GM12874 (cell line): ENCODE data around the gene NUP214.

ENCODE experiments used
- TF ChIP-seq, protein P1 (sequence below): IDR thresholded peaks from 2 replicates; pipeline ENCODE4 v1.5.1; 2011; ENCODE audit warnings: low read depth, mild to moderate bottlenecking, control low read depth, low read length, moderate library complexity; ENCODE audit not compliant: insufficient read depth

NUP214 gene

GRCh38 chr9:131222460-131222859 lies 97.1 kb downstream of the NUP214 start:
- TF ChIP-seq, protein P1, sequence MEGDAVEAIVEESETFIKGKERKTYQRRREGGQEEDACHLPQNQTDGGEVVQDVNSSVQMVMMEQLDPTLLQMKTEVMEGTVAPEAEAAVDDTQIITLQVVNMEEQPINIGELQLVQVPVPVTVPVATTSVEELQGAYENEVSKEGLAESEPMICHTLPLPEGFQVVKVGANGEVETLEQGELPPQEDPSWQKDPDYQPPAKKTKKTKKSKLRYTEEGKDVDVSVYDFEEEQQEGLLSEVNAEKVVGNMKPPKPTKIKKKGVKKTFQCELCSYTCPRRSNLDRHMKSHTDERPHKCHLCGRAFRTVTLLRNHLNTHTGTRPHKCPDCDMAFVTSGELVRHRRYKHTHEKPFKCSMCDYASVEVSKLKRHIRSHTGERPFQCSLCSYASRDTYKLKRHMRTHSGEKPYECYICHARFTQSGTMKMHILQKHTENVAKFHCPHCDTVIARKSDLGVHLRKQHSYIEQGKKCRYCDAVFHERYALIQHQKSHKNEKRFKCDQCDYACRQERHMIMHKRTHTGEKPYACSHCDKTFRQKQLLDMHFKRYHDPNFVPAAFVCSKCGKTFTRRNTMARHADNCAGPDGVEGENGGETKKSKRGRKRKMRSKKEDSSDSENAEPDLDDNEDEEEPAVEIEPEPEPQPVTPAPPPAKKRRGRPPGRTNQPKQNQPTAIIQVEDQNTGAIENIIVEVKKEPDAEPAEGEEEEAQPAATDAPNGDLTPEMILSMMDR = no peak

GRCh38 chr9:131226226-131226625 lies 100.8 kb downstream of the NUP214 start:
- TF ChIP-seq, protein P1 = no peak

- TF ChIP-seq, protein P1 = no peak
Measured at GRCh38 chr9:131227112-131227958, 101.9 kb downstream of the NUP214 start.

DNA sequence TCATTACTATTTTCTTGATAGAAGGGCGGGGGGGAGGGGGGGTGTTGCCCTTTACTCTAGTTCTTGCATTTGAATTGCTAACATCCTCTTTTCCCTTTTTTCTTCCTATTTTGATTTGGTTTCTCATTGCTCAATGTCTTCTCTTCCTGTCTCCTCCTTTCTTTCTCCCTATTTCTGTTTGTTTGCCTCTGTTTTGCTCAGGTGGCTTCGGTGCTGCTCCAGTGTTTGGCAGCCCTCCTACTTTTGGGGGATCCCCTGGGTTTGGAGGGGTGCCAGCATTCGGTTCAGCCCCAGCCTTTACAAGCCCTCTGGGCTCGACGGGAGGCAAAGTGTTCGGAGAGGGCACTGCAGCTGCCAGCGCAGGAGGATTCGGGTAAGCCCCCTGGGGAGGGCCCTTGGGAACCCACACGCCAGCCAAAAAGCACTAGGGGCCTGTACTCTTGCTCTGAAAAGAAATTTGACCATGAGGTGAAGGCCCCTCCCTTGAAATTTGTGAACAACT lies 102.6 kb downstream of the NUP214 start:
- TF ChIP-seq, protein P1 = no peak

GRCh38 chr9:131228988-131229387 lies 103.6 kb downstream of the NUP214 start:
- TF ChIP-seq, protein P1 = no peak

DNA sequence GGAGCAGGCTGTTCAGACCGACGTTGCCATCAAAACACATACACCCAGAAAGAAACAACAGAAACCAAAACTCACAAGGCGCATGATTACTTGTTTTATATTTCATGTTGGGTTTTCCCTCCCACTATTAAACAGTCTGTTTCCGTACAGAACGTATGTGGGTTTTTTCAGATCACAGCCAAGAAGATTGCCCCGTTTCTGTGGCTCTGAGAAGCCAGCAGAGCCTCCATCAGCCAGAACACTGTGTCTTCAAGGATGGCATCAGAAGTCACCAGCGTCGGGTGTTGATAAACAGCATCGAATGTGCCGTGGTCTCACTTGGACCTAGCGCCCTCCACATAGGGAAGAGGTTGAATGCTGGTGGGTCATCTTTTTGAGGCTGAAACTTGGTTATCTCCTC lies 108.2 kb downstream of the NUP214 start:
- TF ChIP-seq, protein P1 = no peak

GRCh38 chr9:131233995-131234394 lies 108.6 kb downstream of the NUP214 start:
- TF ChIP-seq, protein P1 = no peak
